H9 (cell line): ENCODE results near the gene PDS5A. TPM values are rescaled to one million over a fixed set of nuclear protein-coding genes. Genes with fewer than 3 reads are reported as not detected.

Source experiments
- DNase-seq: peaks from one replicate; pipeline ENCODE4 v3.0.0-alpha.2; 2017
- H2AFZ ChIP-seq: one replicate; pipeline ENCODE4 v1.6.1; 2013; ENCODE audit warnings: mild to moderate bottlenecking, low read length, control low read depth, moderate library complexity
- H2AK5ac ChIP-seq: 2 replicates; pipeline ENCODE4 v1.6.1; 2013; ENCODE audit warnings: low read length, control low read depth, mixed read lengths; ENCODE audit not compliant: insufficient read length
- H2BK120ac ChIP-seq: one replicate; pipeline ENCODE4 v1.6.1; 2013; ENCODE audit warnings: low read depth, mild to moderate bottlenecking, low read length, control low read depth, inconsistent platforms; ENCODE audit not compliant: poor library complexity, severe bottlenecking
- H2BK12ac ChIP-seq: 2 replicates; pipeline ENCODE4 v1.6.1; 2013; ENCODE audit warnings: low read length, control low read depth, mixed read lengths, low read depth; ENCODE audit not compliant: insufficient read length
- H2BK15ac ChIP-seq: 2 replicates; pipeline ENCODE4 v1.6.1; 2013; ENCODE audit warnings: low read depth, low read length, control low read depth
- H2BK20ac ChIP-seq: one replicate; pipeline ENCODE4 v1.6.1; 2013; ENCODE audit warnings: low read depth, mild to moderate bottlenecking, low read length, control low read depth, inconsistent platforms; ENCODE audit not compliant: poor library complexity, severe bottlenecking
- H2BK5ac ChIP-seq: 2 replicates; pipeline ENCODE4 v1.6.1; 2013; ENCODE audit warnings: low read length, control low read depth, mixed read lengths; ENCODE audit not compliant: insufficient read length
- H3K14ac ChIP-seq: 2 replicates; pipeline ENCODE4 v1.6.1; 2013; ENCODE audit warnings: low read length, control low read depth; ENCODE audit not compliant: insufficient read depth
- H3K18ac ChIP-seq: 2 replicates; pipeline ENCODE4 v1.6.1; 2013; ENCODE audit warnings: low read depth, mild to moderate bottlenecking, mixed read lengths, low read length, control low read depth; ENCODE audit not compliant: insufficient read length
- H3K23ac ChIP-seq: 2 replicates; pipeline ENCODE4 v1.6.1; 2013; ENCODE audit warnings: low read length, control low read depth, mixed read lengths, low read depth; ENCODE audit not compliant: insufficient read length
- H3K23me2 ChIP-seq: 2 replicates; pipeline ENCODE4 v1.6.1; 2013; ENCODE audit warnings: low read depth, mild to moderate bottlenecking, mixed read lengths, low read length, control low read depth; ENCODE audit not compliant: insufficient read length, poor library complexity, severe bottlenecking
- H3K27ac ChIP-seq: 2 replicates; pipeline ENCODE4 v1.5.1; 2013; ENCODE audit warnings: low read length, control low read depth, mixed read lengths, low read depth; ENCODE audit not compliant: insufficient read length
- H3K27me3 ChIP-seq: 2 replicates; pipeline ENCODE4 v1.6.1; 2013; ENCODE audit warnings: low read length, control low read depth, inconsistent platforms; ENCODE audit not compliant: insufficient read depth
- H3K4ac ChIP-seq: 2 replicates; pipeline ENCODE4 v1.6.1; 2013; ENCODE audit warnings: low read depth, mild to moderate bottlenecking, control low read depth, inconsistent platforms, low read length, moderate library complexity
- H3K4me1 ChIP-seq: 2 replicates; pipeline ENCODE4 v1.6.1; 2013; ENCODE audit warnings: low read length, control low read depth, inconsistent platforms; ENCODE audit not compliant: insufficient read depth
- H3K4me2 ChIP-seq: 2 replicates; pipeline ENCODE4 v1.6.1; 2013; ENCODE audit warnings: low read length, control low read depth, mixed read lengths; ENCODE audit not compliant: insufficient read length, insufficient read depth
- H3K56ac ChIP-seq: 2 replicates; pipeline ENCODE4 v1.6.1; 2013; ENCODE audit warnings: low read depth, mild to moderate bottlenecking, mixed read lengths, low read length, control low read depth; ENCODE audit not compliant: insufficient read length
- H3K79me1 ChIP-seq: 2 replicates; pipeline ENCODE4 v1.6.1; 2013; ENCODE audit warnings: low read depth, mild to moderate bottlenecking, moderate library complexity, low read length, control low read depth, inconsistent platforms; ENCODE audit not compliant: insufficient read depth, poor library complexity, severe bottlenecking
- H3K79me2 ChIP-seq: 2 replicates; pipeline ENCODE4 v1.6.1; 2013; ENCODE audit warnings: low read length, control low read depth, inconsistent platforms; ENCODE audit not compliant: insufficient read depth
- H3K9ac ChIP-seq: 2 replicates; pipeline ENCODE4 v1.6.1; 2013; ENCODE audit warnings: low read length, control low read depth, mixed read lengths; ENCODE audit not compliant: insufficient read length; ENCODE audit errors: extremely low read depth
- H3K9me3 ChIP-seq: one replicate; pipeline ENCODE4 v1.6.1; 2013; ENCODE audit warnings: low read depth, low read length, inconsistent platforms; ENCODE audit not compliant: control insufficient read depth
- H3T11ph ChIP-seq: one replicate; pipeline ENCODE4 v1.6.1; 2013; ENCODE audit warnings: mild to moderate bottlenecking, low read length, control low read depth, inconsistent platforms
- H4K20me1 ChIP-seq: one replicate; pipeline ENCODE4 v1.6.1; 2013; ENCODE audit not compliant: control insufficient read depth, insufficient read length, insufficient read depth
- H4K5ac ChIP-seq: 2 replicates; pipeline ENCODE4 v1.6.1; 2013; ENCODE audit warnings: low read depth, mild to moderate bottlenecking, mixed read lengths, low read length, control low read depth; ENCODE audit not compliant: insufficient read length
- H4K8ac ChIP-seq: replicated peaks from 2 replicates; pipeline ENCODE4 v1.6.1; 2013; ENCODE audit warnings: low read length, control low read depth, mixed read lengths, low read depth; ENCODE audit not compliant: insufficient read length
- H4K91ac ChIP-seq: 2 replicates; pipeline ENCODE4 v1.6.1; 2013; ENCODE audit warnings: low read depth, mild to moderate bottlenecking, moderate library complexity, mixed read lengths, low read length, control low read depth; ENCODE audit not compliant: insufficient read length
- H3K27ac Mint-ChIP-seq, 3 experiments: 2 replicates in 2 of 3; 3 replicates in 1 of 3; pipeline ENCODE4 v1.8.0; 2020 to 2021; ENCODE audit warnings: mixed read lengths in 3 of 3, mild to moderate bottlenecking in 1 of 3, moderate library complexity in 1 of 3
- H3K27me3 Mint-ChIP-seq: 2 replicates; pipeline ENCODE4 v1.8.0; 2021; ENCODE audit warnings: low read depth, mild to moderate bottlenecking, moderate library complexity, mixed read lengths
- H3K36me3 Mint-ChIP-seq, 3 experiments: 2 replicates in 2 of 3; 3 replicates in 1 of 3; pipeline ENCODE4 v1.8.0; 2020 to 2021; ENCODE audit warnings: low read depth in 3 of 3, mixed read lengths in 3 of 3; ENCODE audit not compliant: insufficient read depth in 1 of 3
- H3K4me1 Mint-ChIP-seq, 2 experiments: 2 replicates each; pipeline ENCODE4 v1.8.0; 2020; ENCODE audit warnings: mixed read lengths in 2 of 2
- H3K4me3 Mint-ChIP-seq, 2 experiments: 2 replicates in 1 of 2; 3 replicates in 1 of 2; pipeline ENCODE4 v1.8.0; 2020 to 2021; ENCODE audit warnings: mild to moderate bottlenecking in 2 of 2, mixed read lengths in 2 of 2, moderate library complexity in 1 of 2
- H3K9me3 Mint-ChIP-seq, 2 experiments: 2 replicates in 1 of 2; 3 replicates in 1 of 2; pipeline ENCODE4 v1.8.0; 2020; ENCODE audit warnings: mild to moderate bottlenecking in 2 of 2, mixed read lengths in 2 of 2, moderate library complexity in 1 of 2
- CTCF ChIP-seq: fragments of 200-600 bp; sonication (generic); conservative IDR thresholded peaks from 3 replicates; pipeline ENCODE4 v1.8.0; 2021; ENCODE audit warnings: antibody characterized with exemption, mild to moderate bottlenecking
- WGBS: extraction: QIAGEN DNeasy Blood & Tissue Kit; methylation state at CpG from one replicate; pipeline ENCODE4 v1.1.7; 2013; ENCODE audit warnings: missing lambda C conversion rate, low lambda C conversion rate, mixed read lengths; ENCODE audit not compliant: insufficient read length; ENCODE audit errors: extremely low coverage; 5-methylcytosine and 5-hydroxymethylcytosine counted together
- total RNA-seq: library from RNA; stranded (reverse); gene quantifications from 2 replicates; pipeline ENCODE4 v1.2.1, GENCODE V29; 2021

PDS5A gene
- total RNA-seq, 1 experiment from 2014 or later: 65.4 TPM

GRCh38 chr4:39792529-39792928, 185.2 kb downstream of the PDS5A start:
- no peak for DNase-seq

More at GRCh38 chr4:39792529-39792928, 185.2 kb downstream of the PDS5A start:
- Histone ChIP-seq H4K20me1 (no peaks in the 10 kb centered on the region), H2BK12ac (no peak overlapping the region), H3K4me1 (no peaks in the 10 kb centered on the region), H3K56ac (no peak overlapping the region), H2BK5ac (no peak overlapping the region), H2AK5ac (no peak overlapping the region), H3K23ac (no peak overlapping the region), H3K79me2 (no peaks in the 10 kb centered on the region), H3K18ac (no peak overlapping the region), H2BK15ac (no peak overlapping the region), H3K4ac (no peak overlapping the region), H2BK20ac (no peak overlapping the region), H4K91ac (no peak overlapping the region), H3K27ac (no peak overlapping the region), H4K8ac (no peak overlapping the region), H3K9me3 (no peaks in the 10 kb centered on the region), H3K14ac (no peak overlapping the region), H3K9ac (no peak overlapping the region), H3K27me3 (no peaks in the 10 kb centered on the region), H4K5ac (no peak overlapping the region), H3K79me1 (no peaks in the 10 kb centered on the region), H3K4me2 (no peak overlapping the region), H2BK120ac (no peak overlapping the region), H3K23me2 (no peaks in the 10 kb centered on the region), H2AFZ (no peak overlapping the region), H3T11ph (no peak overlapping the region)
- no peaks in the 10 kb centered on the region for H3K27me3 Mint-ChIP-seq
- no peaks in the 10 kb centered on the region for H3K36me3 Mint-ChIP-seq
- H3K9me3 Mint-ChIP-seq: no peaks in the 10 kb centered on the region; a peak in 1 of 5 replicates
- TF ChIP-seq CTCF: no peak
- no peak overlapping the region for H3K27ac Mint-ChIP-seq
- H3K4me3 Mint-ChIP-seq: no peak overlapping the region
- H3K4me1 Mint-ChIP-seq: no peaks in the 10 kb centered on the region; a peak in 1 of 4 replicates
- WGBS: no CpG with 5 or more reads among the region's 3 CpGs
